Measurements from ENCODE around the gene RPL27. TPM values are rescaled to one million over a fixed set of nuclear protein-coding genes. Genes with fewer than 3 reads are reported as not detected.
A peak's percentile ranks its signal among the peaks of the same experiment; 100 is the strongest.

RPL27 gene
- 336 and 1,876 TPM in 2 replicates for total RNA-seq (ENCODE audit: low replicate concordance)

- peak within 1 kb of the TSS; percentile 91 for H3K4me3 ChIP-seq (ENCODE audit: low read depth, low read length)
- TF ChIP-seq CTCF (IDR thresholded peaks at IDR 0.05; ENCODE audit: insufficient read depth, low read length), result peak; percentile 88
- peak; percentile 100 for DNase-seq (ENCODE audit: low read depth)
Measured at GRCh38 chr17:42997984-42998938, at the start of gene RPL27. Gene RPL27, plus strand, starts transcription at chr17:42998419. Its CDS starts 332 bp downstream, at chr17:42998751.

- DNase-seq (ENCODE audit: low read depth), result no peak
- TF ChIP-seq CTCF (IDR thresholded peaks at IDR 0.05; ENCODE audit: insufficient read depth, low read length), result no peak
- no peak overlapping the region for H3K4me3 ChIP-seq (ENCODE audit: low read depth, low read length)
Measured at GRCh38 chr17:42950044-42950783, 48.0 kb upstream of the RPL27 start.

- TF ChIP-seq CTCF (IDR thresholded peaks at IDR 0.05; ENCODE audit: insufficient read depth, low read length), result no peak
- DNase-seq (ENCODE audit: low read depth), result no peak
- no peak overlapping the region for H3K4me3 ChIP-seq (ENCODE audit: low read depth, low read length)
Measured at GRCh38 chr17:42953669-42954068, 44.5 kb upstream of the RPL27 start.

GRCh38 chr17:42964161-42964932 is 33.9 kb upstream of the RPL27 start, which contains the start of gene AARSD1:
Gene AARSD1, minus strand, starts transcription at chr17:42964454. Its CDS starts 14 bp downstream, at chr17:42964440.
- TF ChIP-seq CTCF (IDR thresholded peaks at IDR 0.05; ENCODE audit: insufficient read depth, low read length), result no peak
- peak; percentile 94 for DNase-seq (ENCODE audit: low read depth)
- H3K4me3 ChIP-seq (ENCODE audit: low read depth, low read length), result peak within 1 kb of the TSS; percentile 94

GRCh38 chr17:42967925-42968324 is 30.3 kb upstream of the RPL27 start:
- no peak overlapping the region for H3K4me3 ChIP-seq (ENCODE audit: low read depth, low read length)
- TF ChIP-seq CTCF (IDR thresholded peaks at IDR 0.05; ENCODE audit: insufficient read depth, low read length), result no peak
- DNase-seq (ENCODE audit: low read depth), result no peak

GRCh38 chr17:42969001-42969581 is 29.1 kb upstream of the RPL27 start:
- TF ChIP-seq CTCF (IDR thresholded peaks at IDR 0.05; ENCODE audit: insufficient read depth, low read length), result no peak
- peak; percentile 87 for DNase-seq (ENCODE audit: low read depth)
- H3K4me3 ChIP-seq (ENCODE audit: low read depth, low read length), result no peak overlapping the region
